PFSK-1 (cell line): ENCODE measurements around the gene KLRK1.

ENCODE experiments used
- FOXP2 ChIP-seq: optimal IDR thresholded peaks from 2 replicates; pipeline ENCODE3; 2011; ENCODE audit warnings: borderline replicate concordance, control low read depth, inconsistent platforms; ENCODE audit not compliant: insufficient read depth; ENCODE audit errors: extremely low read length, extremely low read depth
- POLR2AphosphoS5 ChIP-seq: IDR thresholded peaks from 2 replicates; pipeline ENCODE4 v1.6.1; 2012; ENCODE audit warnings: low read depth, mild to moderate bottlenecking, control low read depth, low read length, moderate library complexity
- SIN3A ChIP-seq: IDR thresholded peaks from 2 replicates; pipeline ENCODE4 v1.6.1; 2012; ENCODE audit warnings: mild to moderate bottlenecking, low read length, moderate library complexity, borderline replicate concordance; ENCODE audit not compliant: insufficient read depth
- TAF1 ChIP-seq: IDR thresholded peaks from 2 replicates; pipeline ENCODE4 v1.6.1; 2012; ENCODE audit warnings: low read length, control low read depth, borderline replicate concordance; ENCODE audit not compliant: insufficient read depth
- TF ChIP-seq, protein P1 (sequence below), 2 experiments: IDR thresholded peaks; 2 replicates each; pipeline versions ENCODE4 v1.6.1 to v1.8.0; 2011 to 2012; ENCODE audit warnings: low read depth in 2 of 2, low read length in 2 of 2, control low read depth in 1 of 2, inconsistent platforms in 1 of 2, mild to moderate bottlenecking in 1 of 2, moderate library complexity in 1 of 2; ENCODE audit not compliant: insufficient read depth in 1 of 2

The KLRK1 gene

DNA sequence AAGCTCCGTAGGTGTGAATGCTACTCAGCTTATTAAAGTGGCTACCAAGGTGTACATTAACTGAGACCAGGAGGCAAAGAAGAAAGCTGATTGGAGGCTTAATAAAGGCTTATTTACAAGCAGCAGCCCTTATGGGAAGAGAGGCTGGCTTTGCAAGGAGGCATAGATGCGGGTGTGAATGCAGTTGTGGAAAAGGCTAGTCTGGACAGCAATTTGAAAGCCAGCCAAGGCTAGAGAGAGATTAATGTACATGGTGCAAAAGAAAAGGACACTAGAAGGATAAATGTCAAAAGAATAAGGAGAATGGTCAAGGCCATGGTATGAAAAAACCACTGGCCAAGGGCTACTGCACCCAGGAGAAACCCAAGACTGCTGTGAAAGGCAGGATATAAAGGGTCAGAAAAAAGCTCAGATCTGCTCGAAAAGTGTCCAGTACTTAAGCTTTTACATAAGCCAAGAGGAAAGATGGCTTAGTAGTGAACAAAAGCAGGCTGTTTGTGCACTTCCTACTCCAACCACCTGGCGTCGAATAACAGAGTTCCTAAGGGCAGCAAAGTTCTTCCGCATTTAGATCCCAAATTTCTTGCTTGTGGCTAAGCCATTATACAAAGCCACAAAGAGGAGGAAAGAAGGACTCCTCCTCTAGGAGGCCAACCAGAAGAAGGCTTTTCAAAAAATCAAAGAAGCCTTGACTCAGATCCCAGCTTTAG, 24.0 kb downstream of the KLRK1 start:
- no peak for TF ChIP-seq SIN3A
- no peak for TF ChIP-seq POLR2AphosphoS5
- no peak for TF ChIP-seq TAF1
- no peak for TF ChIP-seq FOXP2
- TF ChIP-seq, protein P1, sequence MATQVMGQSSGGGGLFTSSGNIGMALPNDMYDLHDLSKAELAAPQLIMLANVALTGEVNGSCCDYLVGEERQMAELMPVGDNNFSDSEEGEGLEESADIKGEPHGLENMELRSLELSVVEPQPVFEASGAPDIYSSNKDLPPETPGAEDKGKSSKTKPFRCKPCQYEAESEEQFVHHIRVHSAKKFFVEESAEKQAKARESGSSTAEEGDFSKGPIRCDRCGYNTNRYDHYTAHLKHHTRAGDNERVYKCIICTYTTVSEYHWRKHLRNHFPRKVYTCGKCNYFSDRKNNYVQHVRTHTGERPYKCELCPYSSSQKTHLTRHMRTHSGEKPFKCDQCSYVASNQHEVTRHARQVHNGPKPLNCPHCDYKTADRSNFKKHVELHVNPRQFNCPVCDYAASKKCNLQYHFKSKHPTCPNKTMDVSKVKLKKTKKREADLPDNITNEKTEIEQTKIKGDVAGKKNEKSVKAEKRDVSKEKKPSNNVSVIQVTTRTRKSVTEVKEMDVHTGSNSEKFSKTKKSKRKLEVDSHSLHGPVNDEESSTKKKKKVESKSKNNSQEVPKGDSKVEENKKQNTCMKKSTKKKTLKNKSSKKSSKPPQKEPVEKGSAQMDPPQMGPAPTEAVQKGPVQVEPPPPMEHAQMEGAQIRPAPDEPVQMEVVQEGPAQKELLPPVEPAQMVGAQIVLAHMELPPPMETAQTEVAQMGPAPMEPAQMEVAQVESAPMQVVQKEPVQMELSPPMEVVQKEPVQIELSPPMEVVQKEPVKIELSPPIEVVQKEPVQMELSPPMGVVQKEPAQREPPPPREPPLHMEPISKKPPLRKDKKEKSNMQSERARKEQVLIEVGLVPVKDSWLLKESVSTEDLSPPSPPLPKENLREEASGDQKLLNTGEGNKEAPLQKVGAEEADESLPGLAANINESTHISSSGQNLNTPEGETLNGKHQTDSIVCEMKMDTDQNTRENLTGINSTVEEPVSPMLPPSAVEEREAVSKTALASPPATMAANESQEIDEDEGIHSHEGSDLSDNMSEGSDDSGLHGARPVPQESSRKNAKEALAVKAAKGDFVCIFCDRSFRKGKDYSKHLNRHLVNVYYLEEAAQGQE (IDR thresholded peaks at IDR 0.05; ENCODE audit: insufficient read depth in 1 of 2, low read depth in 2 of 2, low read length in 2 of 2) = no peak

DNA sequence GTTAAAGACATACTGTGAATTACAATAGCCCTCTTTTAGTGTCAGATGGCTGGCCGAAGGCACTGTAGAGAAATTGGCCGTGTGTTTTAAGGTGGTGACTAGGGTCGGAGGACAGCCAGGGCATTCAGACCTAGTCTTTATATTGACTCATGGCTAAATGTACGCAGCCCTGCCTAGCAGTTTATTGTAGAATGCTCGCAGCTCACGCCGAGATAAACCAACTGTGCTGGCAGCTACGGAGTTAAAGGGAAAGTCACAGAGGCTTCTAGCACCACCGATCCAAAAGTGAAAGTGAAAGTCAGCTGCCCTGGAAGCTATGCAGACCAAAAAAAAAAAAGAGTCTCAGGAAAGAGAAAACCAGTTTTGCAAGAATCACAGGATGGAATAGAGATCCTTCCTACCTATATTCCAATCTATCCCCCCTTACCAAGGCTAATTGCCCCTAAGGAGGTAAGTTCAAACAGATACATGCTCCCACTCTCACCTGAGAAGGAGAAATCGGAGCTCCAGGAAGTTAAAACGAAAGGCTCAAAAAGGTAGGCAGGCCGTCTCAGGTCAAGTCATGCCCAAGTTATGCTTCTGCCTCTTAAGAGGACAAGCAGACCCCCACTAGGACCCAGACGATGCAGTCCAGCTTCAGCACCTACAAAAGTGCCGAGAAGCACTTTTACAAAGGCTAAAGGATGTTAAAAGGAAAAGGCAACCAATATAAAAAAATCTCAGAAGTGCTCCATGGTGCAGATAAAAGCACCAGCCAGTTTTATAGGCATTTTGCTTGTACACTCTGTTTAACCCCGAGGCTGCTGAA, 24.8 kb downstream of the KLRK1 start:
- TF ChIP-seq FOXP2 (no peak), TAF1 (no peak), SIN3A (no peak), POLR2AphosphoS5 (no peak)
- TF ChIP-seq, protein P1 (IDR thresholded peaks at IDR 0.05; ENCODE audit: insufficient read depth in 1 of 2, low read depth in 2 of 2, low read length in 2 of 2) = no peak

DNA sequence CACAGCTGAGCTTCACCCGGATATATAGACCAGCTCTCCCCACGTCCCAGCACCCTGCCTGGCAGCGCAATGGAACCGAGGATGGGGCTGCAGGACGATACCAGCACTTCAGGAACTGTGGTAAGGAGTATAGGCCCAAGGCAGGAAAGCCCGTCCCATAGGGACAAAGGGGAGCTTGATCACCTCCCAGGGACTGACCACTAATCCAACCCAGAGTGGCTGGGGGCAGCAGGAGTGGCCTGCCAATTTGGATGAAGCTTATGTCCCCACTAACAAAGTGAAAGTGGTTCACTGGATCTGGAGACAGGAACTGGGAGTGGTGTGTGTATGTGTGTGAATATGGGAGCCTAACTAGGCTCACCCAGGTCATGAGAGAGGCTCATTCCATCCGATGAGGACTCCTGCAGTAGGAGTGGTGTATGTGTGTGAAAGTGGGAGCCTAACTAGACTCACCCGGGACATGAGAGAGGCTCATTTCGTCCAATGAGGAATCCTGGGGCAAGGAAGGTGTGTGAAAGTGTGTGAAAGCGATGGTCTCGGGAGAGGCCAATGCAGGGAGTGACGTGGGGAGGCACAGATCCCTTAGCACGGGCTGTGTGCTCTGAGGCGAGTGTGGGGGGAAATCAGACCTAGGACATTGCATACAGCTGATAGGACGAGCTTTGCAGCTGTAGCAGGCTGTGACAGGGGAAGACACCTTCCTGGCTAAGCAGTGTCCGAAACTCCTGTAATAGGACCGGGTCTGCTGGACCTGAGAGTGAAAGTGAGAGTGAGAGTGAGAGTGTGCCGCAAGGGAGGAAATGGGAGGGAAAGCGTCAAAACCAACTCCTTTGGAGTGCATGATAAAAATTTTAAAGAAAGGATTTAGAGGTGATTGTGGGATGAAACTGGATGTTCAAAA, 25.7 kb downstream of the KLRK1 start:
- no peak for TF ChIP-seq TAF1
- TF ChIP-seq, protein P1 (IDR thresholded peaks at IDR 0.05; ENCODE audit: insufficient read depth in 1 of 2, low read depth in 2 of 2, low read length in 2 of 2) = no peak
- no peak for TF ChIP-seq FOXP2
- no peak for TF ChIP-seq SIN3A
- TF ChIP-seq POLR2AphosphoS5 = no peak

DNA sequence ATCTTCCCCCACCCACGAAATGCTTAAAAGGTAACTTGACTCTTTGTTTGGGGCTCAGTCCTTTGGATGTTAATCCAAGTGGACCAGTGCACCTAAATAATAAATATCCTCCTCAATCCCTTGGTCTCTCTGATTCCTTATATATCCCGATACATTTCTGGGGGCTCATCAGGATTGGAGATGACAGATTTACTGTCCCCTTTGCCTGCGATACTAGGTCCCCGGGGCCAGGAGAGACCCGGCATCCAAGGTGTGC, 26.3 kb downstream of the KLRK1 start:
- TF ChIP-seq POLR2AphosphoS5 (no peak), TAF1 (no peak), SIN3A (no peak), FOXP2 (no peak)
- TF ChIP-seq, protein P1 (IDR thresholded peaks at IDR 0.05; ENCODE audit: insufficient read depth in 1 of 2, low read depth in 2 of 2, low read length in 2 of 2) = no peak
